HG02938 (cell line): ENCODE measurements around the gene IQSEC2.

Experiments used
- ATAC-seq: cut with Tn5 transposase; IDR thresholded peaks from one replicate; pipeline ENCODE4 v1.9.1; 2021; ENCODE audit warnings: mild to moderate bottlenecking, moderate library complexity; ENCODE audit not compliant: unreplicated experiment

IQSEC2 gene

DNA sequence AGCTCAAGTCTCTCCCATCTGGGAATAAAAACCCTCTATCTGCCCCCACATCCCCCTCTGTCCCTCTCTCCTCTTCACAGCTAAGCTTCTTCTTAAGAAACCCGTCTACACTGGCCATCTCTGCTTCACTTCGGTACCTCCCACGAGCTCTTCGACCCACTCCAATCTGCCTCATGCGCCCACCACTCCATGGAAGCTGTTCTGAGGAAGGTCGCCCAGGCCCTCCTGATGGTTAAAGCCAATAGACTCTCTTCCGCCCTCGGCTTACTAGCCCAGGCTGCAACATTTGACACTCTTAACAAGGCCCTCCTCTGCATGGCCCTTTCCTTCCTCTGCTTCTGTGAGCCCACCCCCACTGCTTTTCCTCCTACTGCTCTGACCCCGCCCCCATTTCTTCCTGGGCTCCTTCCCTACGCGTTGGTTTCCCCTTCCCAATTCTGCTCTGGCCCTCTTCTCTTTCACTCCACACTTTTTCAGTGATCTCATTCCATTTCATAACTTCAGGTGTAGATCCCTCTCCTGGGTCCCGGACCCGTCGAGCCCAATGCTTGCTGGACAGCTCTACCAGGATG, 11.8 kb downstream of the IQSEC2 start:
- no peak for ATAC-seq

DNA sequence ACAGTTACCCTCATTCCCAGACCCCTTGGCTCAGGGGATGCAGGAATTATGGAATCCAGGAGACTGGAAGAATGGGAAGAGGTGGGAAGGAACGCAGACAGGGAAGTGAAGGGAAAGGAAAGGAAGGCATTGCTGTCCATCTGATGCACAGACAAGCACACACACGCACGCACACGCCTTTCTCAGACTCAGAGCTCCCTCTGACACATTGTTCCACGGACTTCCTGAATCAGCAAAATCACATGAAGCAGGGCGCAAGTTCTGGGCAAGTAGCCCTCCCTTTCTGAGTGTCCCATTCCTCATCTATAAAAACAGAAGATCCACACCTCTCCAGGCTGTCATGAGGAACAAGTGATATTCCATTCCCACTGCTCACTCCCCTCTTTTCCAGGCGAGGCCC, 13.2 kb downstream of the IQSEC2 start:
- ATAC-seq: no peak

DNA sequence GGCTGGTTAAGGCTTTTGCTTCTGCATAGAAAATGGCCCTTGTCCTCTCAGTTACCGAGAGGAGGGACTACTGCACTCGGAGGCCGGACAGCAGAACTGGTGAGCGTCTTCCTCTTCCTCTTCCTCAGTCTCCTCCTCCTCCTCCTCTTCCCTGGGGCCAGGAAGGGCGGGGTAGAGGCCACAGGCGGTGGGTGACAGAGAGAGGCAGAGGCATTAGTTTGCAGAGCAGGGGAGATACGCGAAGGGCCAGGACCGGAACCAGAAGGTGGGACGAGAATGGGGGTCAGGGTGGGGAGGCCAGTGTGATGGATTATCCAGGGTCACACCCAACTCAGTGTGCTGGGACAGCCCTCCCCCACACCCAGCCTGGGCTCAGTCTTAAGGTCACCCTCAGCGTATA, 14.5 kb downstream of the IQSEC2 start:
- no peak for ATAC-seq

DNA sequence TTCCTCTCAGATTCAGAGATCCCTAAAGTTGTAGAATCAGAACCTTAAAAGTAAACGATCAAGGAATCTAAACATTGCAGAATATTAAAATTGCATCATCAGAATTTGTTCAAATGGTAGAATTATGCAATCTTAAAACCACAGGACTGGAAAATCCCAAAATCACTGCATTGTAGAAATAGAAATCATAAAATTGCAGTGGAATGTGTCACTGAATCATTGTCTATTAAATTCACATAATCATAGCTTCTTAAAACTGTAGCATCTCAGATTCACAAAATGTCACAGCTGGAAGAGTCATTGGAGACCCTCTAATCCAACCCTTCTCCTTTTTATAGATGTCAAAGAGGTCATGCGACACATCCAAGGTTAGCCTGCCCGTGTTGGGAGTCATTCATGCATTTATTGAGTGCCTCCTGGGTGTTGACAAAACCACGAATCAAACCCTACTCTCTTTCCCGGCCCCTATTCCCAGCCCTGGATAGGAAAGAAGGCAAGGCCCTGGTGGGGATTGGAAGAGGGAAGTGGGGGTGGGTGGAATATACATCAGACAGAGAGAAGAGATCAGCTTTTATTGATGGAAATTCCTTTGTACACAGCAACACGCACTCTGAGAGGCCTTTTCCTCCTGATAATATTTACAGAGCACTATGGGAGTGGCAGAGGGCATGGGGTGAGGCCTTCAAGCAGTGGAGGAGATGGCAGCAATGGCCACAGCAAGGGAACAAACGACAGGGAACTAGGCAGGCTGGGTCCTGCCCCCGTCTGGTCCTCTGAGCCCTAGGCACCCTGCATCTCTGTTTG, 15.4 kb downstream of the IQSEC2 start:
- ATAC-seq: no peak

DNA sequence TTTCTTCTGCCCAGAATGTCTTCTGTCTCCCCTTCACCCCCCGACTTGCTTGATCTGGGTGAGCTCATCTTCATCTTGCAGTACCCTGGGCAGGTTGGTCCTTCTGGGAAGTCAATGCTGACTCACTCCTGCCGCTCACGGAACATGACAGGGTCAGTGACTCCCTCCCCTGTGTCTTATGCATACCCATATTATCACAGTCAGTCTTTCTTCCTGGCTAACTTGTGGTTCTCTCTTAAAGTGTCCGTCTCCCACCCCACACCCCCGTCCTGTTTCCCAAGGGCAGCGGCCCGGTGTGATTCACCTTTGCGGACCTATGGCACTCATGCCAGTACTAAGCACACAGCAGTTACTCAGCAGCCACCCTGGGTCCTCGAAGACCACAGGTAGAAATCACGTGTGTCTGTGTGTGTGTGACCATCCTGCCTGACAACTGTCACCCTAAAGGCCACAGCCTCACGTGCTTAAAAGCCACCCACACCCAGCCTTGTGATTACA, 17.7 kb downstream of the IQSEC2 start:
- ATAC-seq: no peak

DNA sequence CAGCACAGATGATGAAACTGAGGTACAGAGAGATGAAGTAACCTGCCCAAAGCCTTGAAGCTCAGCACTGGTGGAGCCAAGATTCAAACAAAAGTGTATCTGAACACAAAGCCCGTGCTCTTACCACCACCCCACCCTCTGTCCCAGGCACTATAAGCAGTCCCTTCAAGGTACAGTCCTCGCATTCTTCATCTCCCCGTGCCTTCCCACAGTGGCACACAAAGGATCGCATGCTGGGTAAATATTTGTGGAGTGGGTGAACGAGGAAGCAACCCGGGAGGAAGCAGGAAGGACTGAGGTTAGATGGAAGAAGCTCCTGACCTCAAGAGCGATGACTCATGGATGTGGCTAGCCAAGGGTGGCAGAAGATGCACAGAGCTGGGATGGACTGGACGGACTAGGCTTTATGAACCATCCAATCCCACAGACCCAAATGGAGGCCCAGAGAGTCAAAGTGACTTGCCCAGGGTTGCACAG, 18.4 kb downstream of the IQSEC2 start:
- ATAC-seq: no peak

DNA sequence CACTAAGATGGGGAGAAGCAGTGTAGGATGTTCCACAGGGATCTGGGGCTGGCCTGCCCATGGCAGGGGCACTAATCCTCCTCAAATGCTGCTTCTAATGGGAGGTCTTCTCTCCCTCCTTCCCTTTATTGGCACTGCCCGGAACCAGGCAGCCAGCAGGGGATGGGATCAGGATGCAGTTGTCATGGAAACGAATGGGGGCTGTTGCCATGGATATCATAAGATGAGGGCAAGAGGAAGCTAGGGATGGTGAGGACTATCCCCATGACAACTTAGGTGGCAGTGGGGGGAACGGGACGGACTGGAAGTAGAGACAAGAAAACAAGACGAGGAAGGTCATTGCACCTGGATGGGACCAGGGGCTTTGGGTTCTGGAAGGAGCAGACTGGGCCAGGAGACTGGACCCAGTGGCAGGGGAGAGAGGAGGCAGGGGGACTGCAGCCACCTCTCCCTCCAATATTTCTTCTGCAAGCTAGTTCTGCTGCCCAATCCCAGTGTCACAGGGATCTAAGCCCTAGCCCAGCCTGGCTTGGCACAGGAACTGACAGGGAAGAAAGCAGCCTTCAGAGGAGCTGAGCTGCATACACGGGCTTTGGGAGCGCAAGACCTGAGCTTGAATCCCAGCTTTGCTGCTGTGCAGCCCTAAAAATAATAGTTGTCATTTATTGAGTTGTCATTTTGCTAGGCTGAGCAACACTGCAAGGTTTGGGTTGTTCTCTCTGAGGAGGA, 19.0 kb downstream of the IQSEC2 start:
- no peak for ATAC-seq

DNA sequence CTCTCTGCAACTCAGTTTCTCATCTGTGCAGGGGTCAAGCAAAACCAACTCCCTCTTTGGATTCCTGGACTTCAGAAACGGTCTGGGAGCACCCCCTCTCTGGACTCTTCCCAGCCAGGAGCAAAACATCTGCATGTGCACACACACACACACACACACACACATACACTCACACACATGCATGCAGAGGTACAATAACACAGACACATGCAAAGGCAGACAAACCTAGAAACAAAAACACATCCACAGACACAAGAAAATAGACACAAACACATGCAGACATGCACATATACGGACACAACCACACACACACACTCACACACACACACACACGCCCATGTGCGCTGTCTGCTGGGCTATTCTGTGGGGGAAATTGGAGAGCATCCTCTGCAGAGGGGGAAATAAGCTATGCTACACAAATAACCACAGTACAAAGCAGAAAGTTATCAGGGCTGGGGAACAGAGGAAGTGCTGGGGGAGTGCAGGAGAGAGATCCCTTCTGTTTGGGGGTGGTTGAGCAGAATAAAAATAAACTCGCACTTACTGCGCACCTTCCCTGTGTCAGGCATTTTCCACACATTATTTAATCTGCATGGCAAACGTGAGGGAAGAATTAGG, 19.9 kb downstream of the IQSEC2 start:
- ATAC-seq: no peak

DNA sequence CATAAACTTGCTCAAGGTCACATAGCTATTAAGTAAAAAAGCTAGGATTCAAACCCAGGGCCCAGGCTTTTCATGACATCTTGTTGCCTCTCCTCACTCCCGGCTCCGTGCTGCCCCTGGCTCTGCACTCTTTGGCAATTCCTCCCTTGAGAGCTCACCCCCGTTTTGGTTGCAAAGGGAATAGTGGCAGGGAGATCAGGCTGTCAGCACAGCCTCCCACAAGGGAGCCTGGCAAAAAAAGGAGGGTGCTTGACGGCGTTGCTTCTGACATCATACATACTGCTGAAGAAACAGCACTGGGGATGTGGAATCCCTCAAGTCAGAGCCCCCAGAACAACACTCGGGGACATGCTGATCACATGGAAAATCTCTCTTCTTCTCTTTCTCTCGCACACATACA, 20.5 kb downstream of the IQSEC2 start:
- ATAC-seq: no peak

DNA sequence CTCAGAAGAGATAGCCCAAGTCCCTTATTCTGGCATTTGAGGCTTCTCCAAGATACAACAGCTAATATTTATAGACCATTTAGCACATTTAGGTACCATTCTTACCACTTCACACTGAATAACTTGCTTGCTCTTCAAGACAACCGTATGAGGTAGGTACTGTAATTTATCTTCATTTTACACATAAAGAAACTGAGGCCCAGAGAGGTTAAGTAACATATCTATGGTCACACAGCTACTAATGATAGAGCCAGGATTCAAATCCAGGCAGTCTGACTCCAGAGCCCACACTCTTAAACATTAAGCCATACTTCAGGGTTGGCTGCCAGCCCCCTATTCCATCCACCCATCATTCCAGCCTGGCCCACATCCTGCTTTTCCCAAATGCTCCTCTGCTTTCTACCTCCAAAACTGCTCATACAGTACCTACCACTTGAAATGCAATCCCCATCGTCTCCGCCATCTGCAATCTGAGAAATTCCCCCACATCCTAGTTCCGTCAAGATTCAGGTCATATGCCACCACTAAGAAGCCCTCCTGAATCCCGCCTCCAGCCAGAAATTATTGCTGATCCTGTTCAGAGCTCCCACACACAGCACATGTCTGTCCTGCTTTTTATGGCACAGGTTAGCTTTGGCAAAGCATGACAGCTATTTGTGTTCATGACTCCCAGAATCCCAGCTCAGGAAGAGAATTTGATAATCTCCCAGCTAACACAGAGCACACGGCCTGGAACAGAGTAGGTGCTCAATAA, 23.5 kb downstream of the IQSEC2 start:
- no peak for ATAC-seq

DNA sequence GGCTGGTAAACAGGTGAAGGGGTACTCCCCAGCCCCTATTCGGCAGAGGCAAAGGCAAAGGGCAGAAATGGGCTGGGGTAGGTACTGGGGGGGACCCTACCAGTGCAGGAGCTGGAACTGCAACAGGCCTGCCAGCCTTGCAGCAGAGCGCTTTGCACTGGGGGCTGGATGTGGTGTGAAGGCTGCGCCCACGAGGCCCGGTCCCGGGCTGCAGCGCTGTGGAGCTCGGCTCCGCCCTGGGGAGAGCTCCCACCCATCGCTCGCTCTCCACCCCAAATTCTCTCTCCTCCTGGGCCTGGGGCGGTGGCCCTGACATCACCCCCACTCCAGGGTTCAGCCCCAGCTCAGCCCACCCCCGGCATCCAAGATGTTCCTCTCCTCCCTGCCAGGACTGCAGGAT, 24.2 kb downstream of the IQSEC2 start:
- ATAC-seq: no peak

DNA sequence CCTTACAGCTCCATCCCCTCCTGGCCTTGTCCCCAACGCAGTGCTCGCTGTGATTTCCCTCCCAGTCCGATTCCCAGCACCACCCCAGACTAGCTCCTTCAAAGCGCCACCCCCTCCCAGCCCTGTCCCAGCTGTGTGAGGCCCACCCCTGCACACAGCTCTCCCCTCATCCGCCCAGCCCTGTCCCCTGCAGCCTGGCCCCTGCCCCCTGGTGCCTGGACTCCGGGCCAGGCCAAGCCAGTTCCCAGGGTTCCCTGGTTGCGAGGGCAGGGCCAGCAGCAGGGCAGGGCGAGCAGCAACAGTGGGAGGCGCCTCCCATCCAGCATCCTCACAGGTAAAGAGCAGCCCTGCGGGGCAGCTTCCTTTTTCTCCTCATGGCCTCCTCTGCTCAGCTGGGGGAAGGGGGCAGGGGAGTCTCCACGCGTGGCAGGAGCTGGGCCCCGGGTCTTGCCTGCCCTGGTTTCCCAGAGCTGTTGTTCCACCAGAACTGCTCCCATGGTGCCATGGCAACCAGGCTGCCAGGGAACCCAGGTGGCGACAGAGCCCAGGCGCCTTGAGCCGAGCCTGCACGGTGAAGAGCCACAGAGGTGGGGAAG, 24.8 kb downstream of the IQSEC2 start:
- ATAC-seq: no peak

DNA sequence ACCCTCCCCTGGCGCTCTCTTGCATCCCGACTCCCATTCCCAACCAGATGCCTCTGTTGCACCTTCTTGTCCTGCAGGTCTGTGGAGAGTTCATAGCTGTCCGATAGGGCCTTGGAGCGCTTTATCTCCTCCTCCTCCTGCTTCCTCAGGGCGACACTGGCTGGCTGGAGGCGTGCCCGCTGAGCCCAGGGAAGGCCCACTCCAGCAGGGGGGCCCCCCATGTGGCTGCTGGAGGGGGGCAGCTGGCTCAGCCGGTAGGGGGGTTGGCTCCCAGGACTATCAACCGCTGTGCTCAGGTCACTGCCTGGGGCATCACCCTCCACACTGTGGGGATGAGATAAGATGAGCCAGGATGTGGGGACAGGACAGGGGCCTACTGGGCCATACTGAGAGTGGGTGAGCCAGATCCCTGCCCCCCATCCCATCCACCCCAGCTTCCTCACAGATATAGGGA, 25.6 kb downstream of the IQSEC2 start:
- no peak for ATAC-seq

DNA sequence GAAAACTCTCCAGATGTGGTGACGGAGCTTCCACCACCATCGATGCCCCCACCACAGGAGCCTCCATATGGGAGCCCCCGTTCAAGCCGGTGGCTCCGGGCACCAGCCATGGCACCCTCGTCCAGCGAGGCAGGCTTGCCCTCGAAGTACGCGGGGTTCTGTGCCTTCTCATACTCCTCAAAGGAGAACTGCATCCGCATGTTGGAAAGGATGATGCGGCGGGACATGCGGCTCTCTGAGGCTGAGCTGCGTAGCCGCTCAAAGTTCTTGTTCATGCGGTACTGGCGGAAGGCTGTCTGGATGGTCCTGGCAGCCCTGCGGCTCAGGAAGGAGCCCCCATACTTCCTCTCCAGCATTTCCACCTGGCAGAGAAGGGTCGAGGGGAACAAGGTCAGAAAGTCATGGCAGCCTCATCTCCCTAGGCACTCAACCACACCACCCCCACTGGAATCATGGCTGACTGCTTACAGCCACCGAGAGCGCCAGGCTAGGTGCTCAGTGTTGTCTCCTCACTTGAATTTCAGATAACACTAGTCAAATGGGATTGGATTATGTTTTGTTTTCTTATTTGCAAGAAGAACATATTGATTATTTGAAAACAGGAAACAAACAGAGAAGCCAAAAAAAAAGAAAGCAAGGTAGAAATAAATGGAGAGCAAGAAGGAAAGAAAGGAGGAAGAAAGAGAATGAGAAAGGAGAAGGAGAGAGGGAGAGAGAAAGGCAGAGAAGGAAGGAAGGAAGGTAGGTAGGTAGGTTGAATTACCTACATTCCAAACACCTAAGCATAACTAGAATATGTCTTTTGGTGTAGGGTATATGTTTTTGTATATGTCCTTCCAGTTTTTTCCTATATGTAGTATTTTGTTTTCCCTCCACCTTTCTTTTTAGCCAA, 26.6 kb downstream of the IQSEC2 start:
- ATAC-seq: no peak

DNA sequence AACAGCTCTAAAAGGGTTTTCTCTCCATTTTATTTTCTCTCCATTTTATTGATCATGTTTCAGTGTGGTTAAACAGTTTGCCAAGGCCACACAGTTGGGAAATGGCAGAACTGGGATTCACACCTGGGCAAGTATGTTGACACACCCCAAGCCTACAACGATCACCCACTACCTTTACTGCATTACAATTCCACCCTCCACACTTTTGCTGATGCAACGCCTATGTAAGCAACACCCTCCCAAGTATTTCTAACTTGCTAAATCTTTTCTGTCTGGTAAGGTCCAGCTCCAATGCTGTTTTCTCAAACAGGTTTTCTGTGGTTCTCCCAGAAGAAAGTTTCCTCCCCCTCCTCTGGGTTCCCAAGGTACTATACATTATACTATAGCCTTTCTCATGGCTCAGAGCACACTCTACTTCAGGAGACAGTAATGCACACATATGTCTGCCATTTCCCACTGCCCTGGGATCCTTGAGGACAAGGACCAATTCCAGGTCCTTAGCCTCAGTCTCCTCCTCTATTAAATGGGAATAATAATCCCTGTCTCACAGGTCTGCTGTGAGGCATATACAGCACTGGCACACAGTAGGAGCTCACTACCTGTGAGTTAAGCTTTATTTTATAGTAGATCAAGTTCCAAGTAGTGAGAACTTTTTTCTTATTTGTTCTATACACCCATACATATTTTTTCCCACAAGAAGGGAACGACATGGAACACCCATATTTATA, 27.9 kb downstream of the IQSEC2 start:
- ATAC-seq: no peak

DNA sequence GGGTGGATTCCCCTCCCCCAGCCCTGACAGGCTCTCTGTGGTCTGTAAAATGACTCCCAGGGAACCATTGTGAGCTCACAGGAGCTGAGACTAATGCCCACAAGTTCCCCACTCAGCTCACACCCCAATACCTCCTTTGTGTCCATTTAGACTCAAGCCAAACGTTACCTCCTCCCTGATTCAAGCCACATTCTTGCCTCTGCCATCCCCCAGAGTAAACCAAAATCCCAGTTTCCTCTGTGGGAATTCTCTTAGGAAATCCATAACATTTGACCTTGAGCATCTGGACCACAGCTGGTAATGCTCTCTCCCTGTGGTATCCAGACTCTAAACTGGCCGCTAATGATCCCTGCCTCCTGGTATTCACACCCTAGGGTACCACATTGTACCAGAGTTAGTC, 30.1 kb downstream of the IQSEC2 start:
- no peak for ATAC-seq

DNA sequence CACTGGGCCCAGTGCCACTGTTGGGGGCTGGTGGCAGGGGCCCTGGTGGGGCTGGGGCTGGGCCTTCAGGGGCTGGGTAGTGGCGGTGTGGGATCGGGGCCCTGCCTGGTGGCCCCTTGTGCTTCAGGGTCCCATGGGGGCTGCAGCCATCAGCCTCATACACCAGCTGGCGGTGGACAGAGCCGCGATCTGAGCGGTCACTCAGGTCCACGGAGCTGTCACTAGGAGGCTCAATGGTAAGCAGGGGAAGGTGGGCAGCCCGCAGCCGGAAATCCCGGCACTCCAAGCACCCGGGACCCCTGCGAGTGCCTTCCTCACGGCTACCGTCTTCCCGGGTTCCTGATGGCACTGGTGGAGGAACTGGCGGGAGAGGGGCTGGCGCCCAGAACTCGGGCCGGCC, 30.8 kb downstream of the IQSEC2 start:
- ATAC-seq: no peak

DNA sequence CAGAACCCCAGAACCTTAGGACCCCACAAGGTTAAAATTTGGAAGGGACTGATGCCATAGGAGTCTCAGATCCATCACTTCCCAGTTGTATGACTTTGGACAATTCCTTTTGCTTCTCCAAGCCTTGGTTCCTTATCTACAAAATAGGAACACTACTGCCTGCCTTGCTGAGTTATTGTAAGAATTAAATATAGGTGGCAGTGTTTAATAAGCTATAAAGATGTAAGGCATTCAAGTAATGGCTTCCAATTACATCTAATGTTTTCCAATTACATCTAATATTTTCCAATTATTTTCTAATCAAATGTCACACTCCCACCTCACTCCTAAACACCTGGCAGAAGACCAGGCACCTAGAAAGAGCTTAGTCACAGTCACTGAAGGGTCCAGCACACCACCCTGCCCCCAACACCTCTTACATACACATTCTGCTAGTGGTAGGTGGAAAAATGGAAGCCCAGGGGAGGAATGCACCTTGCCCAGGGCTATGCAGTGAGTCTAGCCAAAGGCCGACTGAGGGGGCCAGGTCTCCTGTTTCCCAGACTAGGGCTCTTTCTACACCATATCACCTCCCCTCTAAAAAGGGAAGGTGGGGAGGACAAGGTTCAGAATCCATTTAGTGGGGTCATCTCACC, 31.9 kb downstream of the IQSEC2 start:
- ATAC-seq: no peak
